Hepatocyte (in vitro differentiated cells): ENCODE measurements around the gene ENPP5.

ENCODE experiments used
- CTCF ChIP-seq: fragments of 200-600 bp; sonication (generic); IDR thresholded peaks from 2 replicates; pipeline ENCODE4 v1.5.1; 2016; ENCODE audit warnings: antibody characterized with exemption, mild to moderate bottlenecking; ENCODE audit not compliant: poor library complexity
- EZH2 ChIP-seq: fragments of 200-600 bp; sonication (generic); IDR thresholded peaks from 2 replicates; pipeline ENCODE4 v1.6.1; 2016; ENCODE audit warnings: antibody characterized with exemption, mild to moderate bottlenecking, borderline replicate concordance
- EZH2phosphoT487 ChIP-seq: fragments of 200-600 bp; sonication (generic); IDR thresholded peaks from one replicate; pipeline ENCODE4 v1.6.1; 2018; ENCODE audit warnings: antibody characterized with exemption, mild to moderate bottlenecking, low read depth, moderate library complexity; ENCODE audit not compliant: unreplicated experiment, severe bottlenecking

GRCh38 chr6:46211917-46212316 is 41.1 kb upstream of the ENPP5 start:
- TF ChIP-seq CTCF: no peak
- TF ChIP-seq EZH2: no peak
- no peak for TF ChIP-seq EZH2phosphoT487
